Sciatic nerve (tissue), 2 donors: ENCODE results near the gene PTPRE. TPM values are rescaled to one million over a fixed set of nuclear protein-coding genes. Genes with fewer than 3 reads are reported as not detected.
A peak's percentile ranks its signal among the peaks of the same experiment; 100 is the strongest.

ENCODE experiments used
- ATAC-seq: fragments of 200-7000 bp; cut with Tn5 transposase; one replicate; pipeline ENCODE4 v1.9.1; 2020; ENCODE audit warnings: mild to moderate bottlenecking, moderate library complexity
- DNase-seq: peaks from one replicate; pipeline ENCODE4 v3.0.0-alpha.2; 2020; ENCODE audit warnings: low spot score
- intact Hi-C: fragments of 100-400 bp; cut with DNase I; formaldehyde crosslinking; loops from one replicate; pipeline ENCODE4 v1.14.2; 2022
- total RNA-seq: library from RNA; stranded (reverse); fragmentation: NEBNext Ultra II Directional; extraction: Animal tissue kit (Norgen Biotek cat#: 25700); gene quantifications from one replicate; pipeline ENCODE4 v1.2.1, GENCODE V29; 2021
- donor health status: DM: no; HTN: no; CAD: no.
- donor health status: DM: no; HTN: no; CAD: no.

Gene PTPRE
- total RNA-seq, 1 donor from 2014 or later = 53.0 TPM

DNA sequence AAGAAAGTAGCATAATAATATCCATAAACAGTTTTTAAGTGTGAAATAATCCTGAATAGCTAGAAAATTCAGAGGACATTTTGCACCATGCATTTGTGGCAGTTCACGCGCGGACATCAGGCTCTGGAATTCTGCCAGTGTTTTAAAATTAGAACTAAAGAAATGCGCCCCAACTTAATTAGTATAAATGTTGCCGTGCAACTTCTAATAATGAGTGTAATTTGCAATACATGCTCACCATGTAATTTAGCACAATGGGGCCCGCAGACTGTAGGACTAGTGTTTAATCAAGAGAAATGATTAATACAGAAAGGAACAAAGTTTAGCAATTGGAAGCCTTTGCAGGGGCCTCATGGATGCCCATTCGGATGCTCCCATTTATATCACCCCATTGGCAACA is 96.6 kb downstream of the PTPRE start:
- intact Hi-C loops = loop anchor here (5.0 kb wide), 1 partner anchor 81 kb away; no protein-coding TSS in a partner anchor
- DNase-seq (no peak), ATAC-seq (no peak)

- DNase-seq = no peak
- intact Hi-C loops = no loop called here
- ATAC-seq = no peak
These were observed 99.0 kb downstream of the PTPRE start for GRCh38 chr10:128005858-128006257.

DNA sequence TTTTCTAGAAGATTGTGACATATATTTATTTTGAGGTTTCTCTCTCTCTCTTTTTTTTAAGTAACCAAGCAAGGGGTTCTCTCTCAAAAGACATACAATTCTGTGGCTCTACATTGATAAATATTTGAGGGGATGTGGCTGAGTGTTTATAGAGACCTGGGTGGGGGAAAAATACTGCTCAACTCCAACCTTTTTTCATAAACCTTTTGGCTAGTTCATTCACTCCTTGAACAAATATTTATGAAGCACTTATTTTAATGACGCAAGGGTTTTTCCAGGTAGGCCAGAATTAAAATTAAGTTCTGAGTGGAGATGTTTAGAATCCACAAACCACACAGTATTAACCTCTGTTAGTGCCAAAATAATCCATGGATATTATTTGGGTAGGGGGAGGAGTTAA is 100.2 kb downstream of the PTPRE start:
- ATAC-seq = no peak
- intact Hi-C loops = no loop called here

DNA sequence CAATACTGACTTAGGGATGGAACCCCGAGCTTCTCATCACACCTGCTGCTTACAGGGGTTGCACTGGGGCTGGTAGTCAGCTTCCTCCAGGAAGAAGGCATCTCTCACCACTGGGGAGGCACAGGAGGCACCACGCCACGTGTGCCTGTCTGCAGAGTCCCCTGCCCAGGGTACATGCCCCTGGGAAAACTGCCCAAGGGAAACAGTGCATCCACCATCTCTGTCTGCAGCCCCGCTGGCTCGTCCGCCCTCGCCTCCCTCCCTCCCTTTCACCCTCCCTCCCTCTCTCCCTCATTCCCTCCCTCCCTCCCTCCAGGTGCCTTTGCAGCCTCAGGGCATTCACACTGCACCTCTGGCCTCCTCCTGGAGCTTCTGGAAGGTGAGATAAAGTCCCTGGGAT is 101.1 kb downstream of the PTPRE start:
- no peak for ATAC-seq
- intact Hi-C loops = no loop called here
- DNase-seq = no peak

More for the DNA sequence above, 100.2 kb downstream of the PTPRE start:
- no peak for DNase-seq

GRCh38 chr10:128008521-128009250 is 101.8 kb downstream of the PTPRE start:
- DNase-seq = no peak
- intact Hi-C loops = no loop called here
- no peak for ATAC-seq

- DNase-seq (no peak), ATAC-seq (no peak)
These were observed 102.6 kb downstream of the PTPRE start for GRCh38 chr10:128009372-128010126.

DNA sequence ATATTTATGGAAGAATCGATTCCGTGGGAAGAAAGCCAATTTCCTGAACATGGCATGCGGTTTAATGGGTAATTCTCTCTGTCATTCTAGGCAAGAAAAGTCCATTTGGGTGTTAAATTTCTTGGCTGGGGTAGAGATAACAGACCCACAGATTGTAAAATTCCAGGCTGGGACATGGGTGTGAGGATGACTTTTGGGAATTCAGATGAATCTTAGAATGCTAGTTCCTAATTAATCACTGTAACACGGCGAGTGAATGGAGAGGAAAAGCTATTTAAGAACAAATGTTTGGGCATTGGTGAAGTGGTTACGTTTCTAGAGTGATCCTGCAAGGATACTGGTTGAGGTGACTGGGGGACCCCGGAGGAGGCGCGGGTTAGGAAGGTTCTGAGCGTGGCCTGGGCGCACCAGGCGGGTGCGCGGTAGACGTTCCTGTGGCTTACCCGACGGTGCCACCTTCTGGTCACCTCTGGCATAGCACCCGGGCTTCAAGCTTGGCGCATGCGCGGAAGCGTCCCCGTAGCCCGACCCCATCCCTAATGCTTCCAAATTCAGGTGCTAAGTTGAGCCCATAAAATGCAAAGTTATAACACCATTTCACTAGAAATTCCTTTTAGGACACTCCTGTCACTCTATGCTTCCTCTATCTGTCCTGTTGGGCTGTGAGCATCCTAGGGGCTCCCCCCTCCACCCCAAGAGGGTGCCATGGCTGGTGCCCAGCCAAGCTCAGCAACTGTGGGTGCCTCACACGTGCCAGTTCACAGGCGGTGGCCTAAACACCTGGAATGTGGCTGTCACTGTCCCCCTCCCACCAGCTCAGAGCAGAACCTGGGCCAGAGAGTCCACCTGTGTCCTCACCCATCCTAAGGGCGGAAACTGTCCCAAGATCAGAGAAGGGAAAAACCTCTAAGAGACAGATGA is 104.4 kb downstream of the PTPRE start:
- peak; percentile 93 for DNase-seq
- ATAC-seq = peak; percentile 92
- intact Hi-C loops = loop anchor here (2.0 kb wide), 1 partner anchor 105 kb away; the partner anchor contains the start of gene PTPRE

More at GRCh38 chr10:128009372-128010126, 102.6 kb downstream of the PTPRE start:
- intact Hi-C loops = loop anchor here (2.0 kb wide), 1 partner anchor 103 kb away; the partner anchor contains the start of gene PTPRE

- DNase-seq (no peak), ATAC-seq (no peak)
- intact Hi-C loops = no loop called here
These were observed 106.7 kb downstream of the PTPRE start for GRCh38 chr10:128013626-128014025.

GRCh38 chr10:128014236-128014635 is 107.3 kb downstream of the PTPRE start:
- intact Hi-C loops = no loop called here
- DNase-seq = no peak
- ATAC-seq = no peak

- intact Hi-C loops = no loop called here
- DNase-seq (no peak), ATAC-seq (no peak)
These were observed 109.6 kb downstream of the PTPRE start for GRCh38 chr10:128016423-128017060.

DNA sequence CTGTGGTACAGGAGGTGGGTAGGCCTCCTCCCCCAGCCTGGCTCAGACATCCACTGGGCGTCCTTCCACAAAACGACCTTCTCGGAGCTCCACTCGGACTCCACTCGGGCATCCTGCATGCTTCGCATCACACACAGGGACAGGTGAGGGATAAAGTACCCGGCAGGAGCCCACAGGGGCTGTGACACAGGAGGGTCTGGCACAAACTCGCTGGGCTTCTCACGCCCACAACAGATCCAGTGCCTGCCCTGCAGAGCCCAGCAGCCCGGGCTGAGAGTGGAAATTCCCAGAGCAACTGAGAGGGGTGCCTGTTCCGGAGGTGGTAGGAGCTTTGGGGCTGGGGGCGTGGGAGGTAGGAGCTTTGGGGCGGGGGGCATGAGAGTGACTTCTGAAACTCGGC is 110.9 kb downstream of the PTPRE start:
- ATAC-seq (no peak), DNase-seq (no peak)
- intact Hi-C loops = no loop called here

DNA sequence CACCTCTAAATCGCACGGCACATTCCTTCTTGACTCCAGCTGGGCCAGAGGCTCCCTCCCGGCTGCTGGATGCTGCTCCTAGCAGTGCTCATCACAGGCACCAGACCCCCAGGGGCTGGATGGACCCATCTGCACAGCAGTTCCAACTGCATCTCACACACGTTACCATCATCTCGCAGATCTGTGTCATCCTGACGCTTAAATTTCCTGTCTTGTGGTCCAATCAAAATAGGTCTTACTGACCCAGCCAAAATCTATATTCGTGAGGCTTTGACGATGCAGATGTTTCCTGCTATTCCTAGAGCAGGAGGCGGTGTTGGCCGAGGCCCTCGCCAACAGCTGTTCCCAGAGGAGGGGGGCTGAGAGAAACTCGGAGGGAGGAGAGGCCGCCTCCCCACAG is 111.3 kb downstream of the PTPRE start:
- ATAC-seq (peak; percentile 31), DNase-seq (no peak)
- intact Hi-C loops = no loop called here

GRCh38 chr10:128018691-128019090 is 111.8 kb downstream of the PTPRE start:
- intact Hi-C loops = no loop called here
- no peak for ATAC-seq
- DNase-seq = no peak

DNA sequence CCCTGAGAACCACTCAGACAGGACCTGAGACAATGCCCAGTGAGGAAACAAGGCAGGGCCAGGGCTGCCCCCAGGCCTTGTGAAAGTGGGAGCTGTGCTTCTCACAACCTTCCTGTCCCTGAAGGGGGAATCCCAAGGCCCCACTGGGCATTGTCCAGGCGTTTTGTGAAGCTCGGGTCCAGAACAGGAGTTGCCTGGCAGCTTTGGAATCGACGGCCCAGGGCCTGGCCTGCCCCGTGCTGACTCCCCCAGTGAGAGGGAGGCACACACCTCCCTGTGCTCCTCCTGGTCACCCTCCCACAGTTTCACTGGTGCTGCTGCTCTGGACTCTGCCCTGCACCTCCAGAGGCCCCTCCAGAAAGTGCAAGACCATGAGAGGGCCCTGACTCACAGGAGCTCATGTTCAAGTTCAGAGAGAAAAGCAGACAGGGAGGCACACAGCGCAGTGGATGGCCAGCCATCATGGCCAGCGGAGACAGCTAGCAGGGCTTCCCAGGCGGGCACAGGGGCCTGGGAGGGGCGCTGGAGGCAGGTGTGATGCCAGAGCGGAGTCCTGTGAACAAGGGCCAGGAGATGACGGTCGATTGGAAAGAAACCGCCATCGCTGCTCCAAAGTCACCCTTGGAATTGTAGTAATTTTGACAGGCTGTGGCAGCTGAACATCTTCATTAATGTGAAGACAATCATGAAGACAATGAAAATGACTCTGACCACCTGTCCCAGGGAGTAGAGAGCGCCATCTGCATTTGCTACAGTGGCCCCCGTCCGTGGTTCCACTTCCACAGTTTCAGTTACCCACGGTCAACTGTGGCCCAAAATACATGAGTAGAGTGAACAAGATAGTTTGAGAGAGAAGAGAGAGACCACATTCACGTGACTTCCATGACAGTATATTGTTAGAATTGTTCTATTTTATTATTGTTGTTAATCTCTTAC is 115.6 kb downstream of the PTPRE start:
- ATAC-seq (no peak), DNase-seq (no peak)
- intact Hi-C loops = no loop called here

- ATAC-seq (no peak), DNase-seq (no peak)
- intact Hi-C loops = no loop called here
These were observed 117.5 kb downstream of the PTPRE start for GRCh38 chr10:128024426-128024825.

- peak; percentile 8 for ATAC-seq
- DNase-seq = no peak
- intact Hi-C loops = no loop called here
These were observed 118.5 kb downstream of the PTPRE start for GRCh38 chr10:128025437-128025836.

GRCh38 chr10:128025951-128026350 is 119.0 kb downstream of the PTPRE start:
- ATAC-seq (no peak), DNase-seq (no peak)
- intact Hi-C loops = no loop called here
